ENCODE measurements around the gene TRIM59.

Gene TRIM59, protein sequence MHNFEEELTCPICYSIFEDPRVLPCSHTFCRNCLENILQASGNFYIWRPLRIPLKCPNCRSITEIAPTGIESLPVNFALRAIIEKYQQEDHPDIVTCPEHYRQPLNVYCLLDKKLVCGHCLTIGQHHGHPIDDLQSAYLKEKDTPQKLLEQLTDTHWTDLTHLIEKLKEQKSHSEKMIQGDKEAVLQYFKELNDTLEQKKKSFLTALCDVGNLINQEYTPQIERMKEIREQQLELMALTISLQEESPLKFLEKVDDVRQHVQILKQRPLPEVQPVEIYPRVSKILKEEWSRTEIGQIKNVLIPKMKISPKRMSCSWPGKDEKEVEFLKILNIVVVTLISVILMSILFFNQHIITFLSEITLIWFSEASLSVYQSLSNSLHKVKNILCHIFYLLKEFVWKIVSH

DNA sequence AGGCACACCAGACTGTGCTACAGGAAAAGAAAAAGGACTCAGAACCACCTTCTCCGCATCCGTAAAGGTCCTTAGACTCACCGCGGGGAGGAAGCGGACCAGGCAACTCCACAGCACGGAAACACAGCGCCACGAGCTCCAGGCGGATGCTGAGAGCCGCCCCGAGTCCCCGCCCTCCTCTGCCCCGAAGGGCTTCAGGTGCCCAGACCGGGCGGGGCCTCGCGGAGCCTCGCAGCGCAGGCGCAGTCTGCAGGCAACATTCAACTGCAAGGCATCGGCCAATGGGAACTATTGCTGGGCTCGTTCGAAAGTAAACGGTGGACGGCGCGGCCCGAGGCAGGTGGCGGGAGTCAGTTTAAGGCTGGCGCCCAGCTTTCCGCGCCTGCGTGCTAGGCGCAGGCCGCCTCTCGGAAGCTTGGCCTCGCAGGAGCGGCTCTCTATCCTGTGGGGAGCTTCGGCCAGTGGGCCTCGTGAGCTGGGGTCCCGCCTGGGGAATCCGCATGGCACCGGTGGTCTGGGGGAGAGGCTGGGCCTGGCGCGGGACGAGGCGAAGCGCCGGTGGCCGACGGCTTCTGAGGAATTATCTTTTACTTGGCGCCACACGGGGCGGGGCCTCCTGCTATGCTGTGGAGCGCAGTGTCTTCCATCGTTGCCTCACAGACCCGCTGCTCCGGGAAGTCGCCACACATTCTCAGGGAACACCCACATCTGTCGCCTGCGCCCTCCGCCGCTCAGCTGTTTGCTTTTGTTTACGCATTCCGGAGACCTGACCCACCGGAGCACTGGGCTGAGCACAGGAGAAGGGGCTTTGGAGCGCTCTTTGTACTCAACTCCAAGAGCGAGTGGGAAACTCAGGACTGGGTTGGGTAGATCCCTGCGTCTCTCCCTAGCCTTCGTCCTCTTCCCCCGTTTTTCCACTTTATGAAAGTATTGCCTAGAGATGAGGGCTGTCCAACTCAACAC, at the start of gene TRIM59:
TSS of gene TRIM59 (minus strand) at position 151 of the 963 bp plus-strand sequence. CDS start 10,603 bp downstream, outside the sequence.
- DNase-seq = no peak
- in situ Hi-C loops (cut with MboI; ENCODE audit: low pct_unique_long_range_greater_than_20kb, low sequenced_read_pairs) = no loop called here

DNA sequence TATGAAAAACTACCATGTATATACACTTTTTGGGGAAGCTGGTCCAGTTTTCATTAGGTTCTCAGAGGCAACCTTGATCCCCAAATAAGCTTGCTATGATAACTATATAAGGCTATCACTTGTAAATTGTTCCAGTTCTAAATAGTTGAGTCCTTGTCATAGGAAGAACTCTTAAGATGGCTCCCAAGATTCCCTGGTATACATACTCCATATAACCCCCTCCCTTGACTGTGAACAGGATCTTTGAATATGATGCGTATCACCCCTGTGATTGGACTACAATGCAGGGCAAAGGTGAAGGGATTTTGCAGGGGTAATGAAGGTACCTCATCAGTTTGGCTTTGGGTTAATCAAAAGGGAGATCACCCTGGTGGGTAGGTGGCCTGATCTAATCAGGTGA, 48.6 kb upstream of the TRIM59 start:
- no peak for DNase-seq
- in situ Hi-C loops (cut with MboI; ENCODE audit: low pct_unique_long_range_greater_than_20kb, low sequenced_read_pairs) = no loop called here

DNA sequence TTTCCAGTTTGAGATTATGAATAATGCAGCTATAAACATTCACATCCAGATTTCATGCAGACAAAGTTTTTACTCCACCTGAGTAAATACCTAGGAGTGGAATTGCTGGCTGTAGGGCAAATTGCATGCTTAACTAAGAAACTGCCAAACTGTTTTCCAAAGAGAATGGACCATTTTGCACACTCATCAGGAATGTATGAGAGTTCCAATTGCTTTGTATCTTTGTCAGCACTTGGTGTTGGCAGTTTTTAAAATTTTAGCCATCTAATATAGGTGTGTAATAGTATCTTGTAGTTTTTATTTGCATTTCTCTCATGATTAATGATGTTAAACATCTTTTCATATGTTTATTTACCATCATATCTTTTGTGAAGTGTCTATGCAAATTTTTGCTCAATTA, 40.6 kb upstream of the TRIM59 start:
- in situ Hi-C loops (cut with MboI; ENCODE audit: low pct_unique_long_range_greater_than_20kb, low sequenced_read_pairs) = no loop called here
- no peak for DNase-seq

DNA sequence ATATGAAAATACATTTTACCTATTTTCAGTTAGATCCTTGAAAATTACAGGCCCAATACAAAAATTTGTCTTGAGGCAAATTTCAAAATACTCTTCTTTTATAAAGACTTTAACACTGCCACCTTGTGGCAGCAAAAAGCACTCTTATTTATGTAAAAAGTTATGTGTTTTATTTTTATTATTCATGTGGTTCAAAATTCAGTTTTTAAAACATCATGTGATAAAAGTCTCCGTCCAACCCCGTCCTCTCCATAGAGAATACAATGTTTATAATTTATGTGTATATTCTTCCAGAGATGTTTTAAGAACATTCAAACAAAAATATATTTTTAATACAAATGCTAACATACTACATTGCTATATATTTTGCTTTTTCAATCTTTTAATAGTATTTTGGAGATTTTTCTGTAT, 36.9 kb upstream of the TRIM59 start:
- in situ Hi-C loops (cut with MboI; ENCODE audit: low pct_unique_long_range_greater_than_20kb, low sequenced_read_pairs) = no loop called here
- DNase-seq = peak; percentile 34

DNA sequence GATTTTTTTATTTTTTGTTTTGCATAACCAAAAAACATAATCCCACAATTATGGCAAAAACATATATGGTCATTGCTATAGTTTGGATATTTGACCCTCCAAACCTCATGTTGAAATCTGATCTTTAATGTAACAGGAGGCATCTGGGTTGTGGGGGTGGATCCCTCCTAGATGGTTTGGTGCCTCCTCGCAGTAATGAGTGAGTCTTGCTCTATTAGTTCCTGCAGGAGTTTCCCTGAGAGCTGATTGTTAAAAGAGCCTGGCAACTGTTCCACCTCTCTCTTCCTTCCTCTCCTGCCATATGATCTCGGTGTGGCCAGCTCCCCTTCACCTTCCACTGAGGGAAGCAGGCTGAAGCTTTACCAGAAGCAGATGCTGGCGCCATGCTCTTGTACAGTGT, 33.2 kb upstream of the TRIM59 start:
- in situ Hi-C loops (cut with MboI; ENCODE audit: low pct_unique_long_range_greater_than_20kb, low sequenced_read_pairs) = no loop called here
- no peak for DNase-seq

DNA sequence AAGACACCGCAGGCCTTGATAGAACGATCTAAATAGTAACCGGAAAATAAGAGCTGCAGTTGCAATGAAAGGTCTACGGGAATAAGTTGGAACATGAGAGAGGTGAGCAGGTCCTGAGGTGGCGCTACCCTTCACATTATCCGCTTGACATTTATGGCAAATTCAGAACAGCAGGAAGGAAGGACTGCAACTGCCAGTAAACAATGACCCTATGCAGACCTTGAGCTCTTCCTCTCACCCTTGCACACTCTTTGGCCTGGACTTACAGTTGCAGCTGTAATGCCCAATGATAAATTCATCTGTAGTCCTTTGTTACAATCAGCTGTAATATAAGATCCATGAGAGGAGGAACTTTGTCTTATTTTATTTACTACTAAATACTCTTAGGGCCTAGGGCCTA, 32.3 kb upstream of the TRIM59 start:
- DNase-seq = no peak
- in situ Hi-C loops (cut with MboI; ENCODE audit: low pct_unique_long_range_greater_than_20kb, low sequenced_read_pairs) = no loop called here

DNA sequence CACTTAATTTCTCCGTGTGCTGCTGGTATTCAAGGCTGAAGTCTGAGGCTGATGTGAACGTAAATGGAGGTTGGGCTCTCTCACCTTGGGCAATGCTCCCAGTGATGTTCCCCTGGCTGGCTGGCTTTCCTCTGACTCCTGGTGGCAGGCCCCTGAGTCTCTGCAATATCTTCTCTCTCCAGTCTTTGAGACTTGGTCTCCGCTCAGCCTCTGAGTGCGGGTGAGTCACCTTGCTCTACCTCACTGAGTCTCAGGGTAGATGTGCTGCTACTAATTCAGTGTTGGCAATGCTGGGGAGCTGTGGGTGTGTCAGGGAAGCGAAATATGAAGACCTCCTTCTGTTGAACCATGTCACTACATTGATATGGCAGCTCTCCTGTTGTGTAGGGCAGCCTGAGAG, 31.3 kb upstream of the TRIM59 start:
- no peak for DNase-seq
- in situ Hi-C loops (cut with MboI; ENCODE audit: low pct_unique_long_range_greater_than_20kb, low sequenced_read_pairs) = no loop called here

DNA sequence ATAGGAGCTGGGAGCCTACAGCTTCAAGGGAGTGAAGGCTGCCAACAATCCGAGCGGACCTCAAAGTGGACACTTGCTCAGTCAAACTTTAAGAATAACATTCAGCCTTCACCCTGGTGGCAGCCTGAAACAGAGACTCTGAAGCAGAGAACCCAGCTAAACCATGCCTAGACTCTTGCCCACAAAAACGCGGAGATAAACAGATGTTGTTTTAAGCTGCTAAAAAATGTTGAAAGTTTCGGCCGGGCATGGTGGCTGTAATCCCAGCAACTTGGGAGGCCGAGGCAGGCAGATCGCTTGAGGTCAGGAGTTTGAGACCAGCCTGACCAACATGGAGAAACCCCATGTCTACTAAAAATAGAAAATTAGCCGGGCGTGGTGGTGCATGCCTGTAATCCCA, 29.8 kb upstream of the TRIM59 start:
- no peak for DNase-seq
- in situ Hi-C loops (cut with MboI; ENCODE audit: low pct_unique_long_range_greater_than_20kb, low sequenced_read_pairs) = no loop called here

DNA sequence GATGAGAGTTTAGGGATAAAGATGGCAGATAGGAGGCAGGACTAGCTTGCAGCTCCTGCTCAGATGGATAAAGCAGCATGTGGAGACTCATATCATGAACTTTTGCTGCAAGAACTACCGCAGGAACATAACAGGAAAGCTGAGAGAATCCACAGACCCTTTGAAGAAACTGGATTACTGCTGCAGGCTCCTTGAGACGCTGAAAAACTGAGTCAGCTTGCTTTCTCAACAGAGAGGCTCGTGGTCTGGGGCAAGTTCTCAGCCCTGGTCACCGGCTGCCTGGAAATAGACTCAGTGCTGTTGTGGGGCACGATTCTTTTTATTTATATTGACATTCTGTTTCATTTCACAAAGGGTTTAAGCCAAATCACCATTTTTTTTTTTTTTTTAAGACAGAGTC, 28.8 kb upstream of the TRIM59 start:
- DNase-seq = no peak
- in situ Hi-C loops (cut with MboI; ENCODE audit: low pct_unique_long_range_greater_than_20kb, low sequenced_read_pairs) = no loop called here

DNA sequence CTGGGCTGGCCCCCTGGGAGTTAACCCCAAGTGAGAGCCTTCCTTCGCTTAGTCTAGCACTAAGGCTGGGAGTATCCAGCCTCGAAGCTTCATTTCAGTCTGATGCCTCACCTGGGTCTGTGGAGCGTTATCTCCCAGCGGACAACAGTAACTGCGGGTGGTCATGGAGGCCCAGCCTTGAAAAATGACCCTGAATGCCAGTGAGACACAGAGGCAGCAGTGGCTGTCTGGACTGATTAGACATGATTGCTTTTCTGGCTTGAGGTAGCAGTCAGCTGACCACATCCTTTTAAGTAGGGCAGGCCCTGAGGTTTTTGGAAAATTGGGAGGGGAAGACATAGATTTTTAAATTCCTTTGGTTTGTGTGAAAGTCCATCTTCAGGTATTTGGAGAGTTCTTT, 28.2 kb upstream of the TRIM59 start:
- in situ Hi-C loops (cut with MboI; ENCODE audit: low pct_unique_long_range_greater_than_20kb, low sequenced_read_pairs) = no loop called here
- DNase-seq = no peak

DNA sequence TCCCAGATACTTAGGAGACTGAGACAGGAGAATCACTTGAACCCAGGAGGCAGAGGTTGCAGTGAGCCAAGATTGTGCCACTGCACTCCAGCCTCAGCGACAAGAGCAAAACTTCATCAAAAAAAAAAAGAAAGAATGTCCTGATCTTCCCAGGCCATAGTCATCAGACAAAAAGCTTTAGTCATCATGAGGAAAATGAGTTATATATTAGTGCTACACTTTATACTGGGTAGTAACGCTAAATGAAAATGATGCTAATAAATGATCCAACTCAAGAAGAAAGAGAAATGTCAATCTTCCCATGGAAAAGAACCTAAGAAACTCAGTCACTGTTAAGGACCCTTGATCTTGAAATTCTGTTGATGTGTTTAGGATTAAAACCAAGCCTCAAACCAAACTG, 26.3 kb upstream of the TRIM59 start:
- no peak for DNase-seq
- in situ Hi-C loops (cut with MboI; ENCODE audit: low pct_unique_long_range_greater_than_20kb, low sequenced_read_pairs) = no loop called here

DNA sequence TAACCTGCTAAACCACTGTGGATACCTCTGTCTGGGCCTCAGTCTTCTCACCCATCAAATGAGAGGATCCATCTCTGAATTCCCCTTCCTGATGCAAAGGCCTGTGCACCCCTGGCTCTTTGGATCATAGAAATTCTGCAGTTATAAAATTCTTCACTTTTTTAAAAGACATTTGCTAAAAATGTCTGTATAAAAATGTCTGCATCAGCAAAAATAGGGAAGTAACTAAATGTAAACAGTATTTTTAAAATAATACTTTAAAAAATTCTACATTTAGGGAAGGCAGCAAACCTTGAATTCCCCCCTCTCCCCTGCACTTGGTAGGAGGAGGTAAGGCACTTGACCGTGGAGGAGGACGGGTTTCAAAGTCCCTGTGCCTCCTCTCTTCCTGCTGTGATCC, 25.6 kb upstream of the TRIM59 start:
- in situ Hi-C loops (cut with MboI; ENCODE audit: low pct_unique_long_range_greater_than_20kb, low sequenced_read_pairs) = no loop called here

DNA sequence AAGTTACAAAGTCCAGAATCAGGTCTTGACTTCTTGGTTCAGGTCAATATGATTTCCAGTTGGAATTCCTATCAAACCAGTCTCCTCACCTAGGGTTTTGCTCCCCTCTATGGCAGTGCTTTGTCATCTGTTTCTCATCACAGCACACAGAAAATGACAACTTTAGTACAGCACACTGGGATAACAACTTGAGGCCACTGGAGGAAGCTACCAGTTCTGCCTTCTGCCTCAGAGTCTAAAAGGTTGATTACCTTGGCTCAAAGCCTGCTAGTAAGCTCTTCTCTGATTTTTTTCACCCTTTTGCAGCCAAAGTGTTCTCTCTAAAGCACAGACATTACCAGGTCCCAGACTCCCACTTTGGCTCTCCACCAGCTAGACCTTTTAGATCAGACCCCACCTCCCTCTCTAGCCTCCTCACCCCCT, 24.8 kb upstream of the TRIM59 start:
- in situ Hi-C loops (cut with MboI; ENCODE audit: low pct_unique_long_range_greater_than_20kb, low sequenced_read_pairs) = no loop called here
- no peak for DNase-seq

More for the DNA sequence above, 25.6 kb upstream of the TRIM59 start:
- DNase-seq = no peak

DNA sequence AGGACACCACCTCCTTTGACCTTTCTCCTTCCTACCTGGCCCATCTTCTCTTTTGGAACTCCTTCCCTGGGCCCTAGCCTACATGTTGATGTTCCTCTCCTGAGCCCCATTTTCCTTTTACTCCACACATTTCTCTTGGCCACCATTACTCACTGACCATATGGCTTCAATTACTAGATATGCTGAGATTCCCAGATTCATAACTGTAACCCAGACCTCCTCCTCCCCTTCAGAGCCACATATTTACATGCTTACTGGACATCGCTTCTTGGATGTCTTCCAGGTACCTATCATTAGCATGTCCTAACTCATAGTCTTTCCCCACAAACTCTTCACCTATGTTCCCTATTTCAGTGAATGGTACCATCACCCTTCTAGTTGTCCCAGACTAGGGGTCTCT, 24.4 kb upstream of the TRIM59 start:
- DNase-seq = no peak
- in situ Hi-C loops (cut with MboI; ENCODE audit: low pct_unique_long_range_greater_than_20kb, low sequenced_read_pairs) = no loop called here

DNA sequence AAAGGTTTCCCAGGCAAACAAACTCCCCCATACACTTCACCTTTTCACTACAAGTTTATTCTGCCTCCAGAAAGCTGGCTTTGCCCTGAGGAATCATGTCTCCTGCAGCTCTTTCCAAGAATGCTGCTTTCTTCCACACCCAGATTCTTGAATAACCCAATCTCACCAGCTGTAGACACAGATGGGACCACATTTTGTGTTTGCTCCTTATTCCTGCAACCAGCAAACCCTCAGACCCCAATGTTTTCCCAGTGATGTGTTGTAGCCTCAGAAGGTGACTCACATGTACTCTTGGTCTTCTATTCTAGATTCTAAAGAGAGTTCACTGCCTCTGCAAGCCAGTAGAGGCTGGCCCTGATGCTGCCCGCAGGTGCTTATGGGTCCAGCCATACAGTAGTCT, 23.6 kb upstream of the TRIM59 start:
- no peak for DNase-seq
- in situ Hi-C loops (cut with MboI; ENCODE audit: low pct_unique_long_range_greater_than_20kb, low sequenced_read_pairs) = no loop called here

DNA sequence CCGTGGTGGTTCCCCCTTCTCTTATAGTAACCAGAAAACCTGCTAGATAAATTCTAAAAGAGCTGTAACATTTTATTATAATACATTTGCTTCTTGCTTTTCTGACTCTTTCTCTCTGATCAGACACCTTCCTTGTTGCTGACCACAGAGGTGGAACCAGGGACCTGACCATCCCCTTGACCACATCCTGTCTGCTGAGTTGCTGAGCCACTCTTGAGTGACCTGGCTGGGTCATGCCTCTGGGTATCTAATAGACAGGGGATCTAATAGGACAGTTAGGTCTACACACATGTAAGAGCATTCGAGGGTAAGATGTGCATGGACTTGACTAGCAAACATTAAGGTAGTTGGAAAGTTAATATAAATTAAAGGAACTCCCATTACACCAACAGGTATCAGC, 22.8 kb upstream of the TRIM59 start:
- in situ Hi-C loops (cut with MboI; ENCODE audit: low pct_unique_long_range_greater_than_20kb, low sequenced_read_pairs) = no loop called here
- no peak for DNase-seq

DNA sequence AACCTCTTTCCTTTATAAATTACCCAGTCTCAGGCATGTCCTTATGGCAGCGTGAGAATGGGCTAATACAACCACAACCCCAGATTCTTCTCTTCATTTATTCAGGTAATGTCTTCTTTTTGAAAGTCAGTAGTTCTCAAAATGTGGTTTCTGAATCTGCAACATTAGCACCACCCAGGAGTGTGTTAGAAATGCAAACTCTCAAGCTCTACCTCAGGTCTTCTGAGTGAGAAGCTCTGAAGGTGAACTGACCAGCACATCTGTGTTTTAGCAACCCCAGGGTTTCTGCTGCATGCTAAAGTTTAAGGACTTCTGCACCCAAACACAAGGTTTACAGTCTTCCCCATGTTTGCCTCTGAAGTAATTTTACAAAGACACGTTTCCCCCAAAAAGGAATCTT, 22.3 kb upstream of the TRIM59 start:
- DNase-seq = no peak
- in situ Hi-C loops (cut with MboI; ENCODE audit: low pct_unique_long_range_greater_than_20kb, low sequenced_read_pairs) = no loop called here

DNA sequence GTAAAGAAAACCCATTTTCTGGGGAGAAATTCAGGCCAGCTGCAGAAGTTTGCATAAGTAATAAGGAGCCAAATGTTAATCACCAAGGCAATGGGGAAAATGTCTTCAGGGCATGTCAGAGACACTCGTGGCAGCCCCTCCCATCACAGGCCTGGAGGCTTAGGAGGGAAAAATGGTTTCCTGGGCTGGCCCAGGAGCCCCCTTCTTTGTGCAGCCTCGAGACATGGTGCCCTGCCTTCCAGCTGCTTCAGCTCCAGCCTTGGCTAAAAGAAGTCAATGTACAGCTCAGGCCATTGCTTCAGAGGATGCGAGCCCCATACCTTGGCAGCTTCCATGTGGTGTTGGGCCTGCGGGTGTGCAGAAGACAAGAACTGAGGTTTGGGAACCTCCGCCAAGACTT, 20.6 kb upstream of the TRIM59 start:
- in situ Hi-C loops (cut with MboI; ENCODE audit: low pct_unique_long_range_greater_than_20kb, low sequenced_read_pairs) = no loop called here
- DNase-seq = no peak

DNA sequence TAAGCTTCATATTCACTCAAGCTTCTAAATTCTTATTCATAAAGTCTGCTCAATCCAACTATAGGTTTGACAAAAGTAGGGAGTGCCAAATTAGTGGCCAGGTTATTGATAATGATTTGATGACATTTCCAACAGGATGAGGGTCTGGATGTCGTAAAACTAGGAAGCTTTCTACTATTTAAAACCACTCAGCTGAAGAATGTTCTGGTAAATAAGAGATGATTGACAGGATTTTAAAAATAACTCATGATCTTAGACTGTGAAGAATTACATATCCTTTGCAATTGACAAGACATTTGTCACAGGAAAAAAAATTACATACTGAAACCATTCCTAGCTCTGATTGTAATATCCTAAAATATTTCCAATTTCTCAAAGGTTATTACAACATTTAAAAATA, 15.4 kb upstream of the TRIM59 start:
- in situ Hi-C loops (cut with MboI; ENCODE audit: low pct_unique_long_range_greater_than_20kb, low sequenced_read_pairs) = no loop called here
- DNase-seq = no peak

DNA sequence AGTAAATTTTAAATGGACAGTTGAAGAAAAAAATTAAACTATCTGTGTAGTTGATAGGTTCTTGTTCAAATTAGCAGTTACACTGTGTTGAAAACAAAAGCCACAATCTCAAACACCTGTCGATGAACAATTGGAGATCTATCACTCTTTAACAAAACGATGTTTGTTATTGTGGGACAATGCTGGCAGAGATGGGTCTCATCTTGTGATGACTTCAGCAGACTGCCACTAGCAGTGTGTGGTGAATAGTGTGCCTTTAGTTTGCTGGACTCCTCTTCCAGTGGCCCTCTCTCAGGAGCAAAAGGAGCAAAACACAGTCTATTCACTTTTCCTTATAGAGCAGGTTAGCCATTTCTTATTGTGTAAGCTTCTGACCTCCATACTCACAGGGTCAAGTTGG, 14.7 kb upstream of the TRIM59 start:
- no peak for DNase-seq
- in situ Hi-C loops (cut with MboI; ENCODE audit: low pct_unique_long_range_greater_than_20kb, low sequenced_read_pairs) = no loop called here

Measured in KBM-7 (cell line).